Fibroblast of skin of right biceps (primary cell): ENCODE results near the gene C6orf136.
"Not testable (repeated sequence)": the region's sequence is repeated elsewhere in the genome, so short reads cannot be mapped to it uniquely, and the experiment has no call there.

Source experiments
- DNase-seq: peaks from one replicate; pipeline ENCODE4 v3.0.0-alpha.2; 2013

Gene C6orf136

DNA sequence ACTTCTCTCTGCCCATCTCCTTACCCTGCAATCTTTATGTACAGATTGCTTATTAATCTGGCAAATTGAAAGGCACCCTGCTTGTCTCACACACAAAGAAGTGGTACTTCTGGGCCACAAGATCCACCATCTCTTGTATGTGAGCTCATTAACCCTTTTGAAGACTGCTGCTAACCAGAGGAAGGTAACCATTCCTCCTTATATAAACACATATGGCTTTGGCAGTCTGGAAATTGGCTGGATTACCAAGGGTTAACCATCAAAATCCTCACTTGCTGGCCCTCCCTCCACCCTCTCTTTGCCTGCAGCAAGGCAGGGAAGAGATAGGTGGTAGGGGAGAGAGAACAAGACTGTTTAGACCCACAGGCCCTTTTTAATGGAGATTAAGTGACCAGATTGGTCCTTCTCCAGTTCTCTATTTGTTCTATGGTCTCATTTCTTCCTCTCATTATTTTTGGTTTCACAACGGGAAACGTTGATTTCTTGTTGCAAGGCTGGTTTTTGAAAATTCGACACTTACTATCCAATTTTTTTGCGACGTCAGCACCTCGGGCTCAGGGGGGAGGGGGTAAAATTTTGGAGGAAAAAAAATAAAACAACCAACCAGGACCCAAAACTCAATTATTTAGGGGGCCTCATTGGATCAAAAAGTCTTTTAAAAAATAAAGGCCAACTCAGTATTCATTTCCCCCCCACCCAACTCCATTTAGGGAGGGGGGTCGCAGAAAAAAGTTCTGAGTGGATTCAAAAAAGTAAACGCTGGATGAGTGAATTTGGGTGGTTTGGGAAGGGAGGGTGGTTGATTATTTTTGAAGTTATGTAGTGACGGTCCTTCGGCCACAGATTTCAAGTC is 30.7 kb upstream of the C6orf136 start:
- DNase-seq: peak; percentile 26

DNA sequence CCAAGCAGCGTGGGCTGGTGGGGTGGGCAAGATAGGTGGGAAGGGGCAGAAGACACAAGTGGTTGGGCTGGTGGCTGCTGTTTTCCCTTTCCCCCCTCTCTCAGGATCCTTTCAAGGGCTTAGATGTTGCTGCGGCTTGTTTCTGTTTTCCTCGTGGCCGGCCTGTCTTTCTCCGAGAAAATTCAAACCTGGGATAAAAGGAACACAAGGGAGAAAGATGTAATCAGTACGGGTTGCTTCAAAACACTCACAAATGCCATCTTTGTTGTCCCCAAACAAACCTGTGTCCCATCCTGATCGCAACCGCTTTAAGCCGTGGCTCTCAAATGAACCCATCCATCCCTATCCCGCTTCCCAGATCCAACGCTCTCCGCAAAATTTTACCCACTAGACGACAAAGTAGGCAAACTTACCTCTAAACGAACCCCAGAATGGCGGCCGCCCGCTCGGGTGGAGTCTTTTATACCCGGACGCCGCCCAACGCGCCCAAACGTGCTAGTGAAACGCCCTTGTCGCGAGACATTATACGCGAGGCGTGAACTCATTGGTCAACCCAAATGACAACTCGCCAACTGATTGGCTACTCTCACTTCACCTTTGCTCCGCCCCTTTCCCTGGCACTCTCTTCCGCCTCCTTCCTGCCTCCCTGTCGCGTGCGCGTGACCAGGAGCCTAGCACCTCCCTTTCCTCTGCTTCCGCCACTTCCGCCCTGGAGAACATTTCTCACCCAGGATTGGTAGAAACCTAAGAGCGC is 29.9 kb upstream of the C6orf136 start, which contains the start of gene PPP1R10:
Gene PPP1R10, minus strand, starts transcription at position 433 of the 754 bp plus-strand sequence. CDS start 7,299 bp downstream, outside the sequence.
- DNase-seq: peak; percentile 100

DNA sequence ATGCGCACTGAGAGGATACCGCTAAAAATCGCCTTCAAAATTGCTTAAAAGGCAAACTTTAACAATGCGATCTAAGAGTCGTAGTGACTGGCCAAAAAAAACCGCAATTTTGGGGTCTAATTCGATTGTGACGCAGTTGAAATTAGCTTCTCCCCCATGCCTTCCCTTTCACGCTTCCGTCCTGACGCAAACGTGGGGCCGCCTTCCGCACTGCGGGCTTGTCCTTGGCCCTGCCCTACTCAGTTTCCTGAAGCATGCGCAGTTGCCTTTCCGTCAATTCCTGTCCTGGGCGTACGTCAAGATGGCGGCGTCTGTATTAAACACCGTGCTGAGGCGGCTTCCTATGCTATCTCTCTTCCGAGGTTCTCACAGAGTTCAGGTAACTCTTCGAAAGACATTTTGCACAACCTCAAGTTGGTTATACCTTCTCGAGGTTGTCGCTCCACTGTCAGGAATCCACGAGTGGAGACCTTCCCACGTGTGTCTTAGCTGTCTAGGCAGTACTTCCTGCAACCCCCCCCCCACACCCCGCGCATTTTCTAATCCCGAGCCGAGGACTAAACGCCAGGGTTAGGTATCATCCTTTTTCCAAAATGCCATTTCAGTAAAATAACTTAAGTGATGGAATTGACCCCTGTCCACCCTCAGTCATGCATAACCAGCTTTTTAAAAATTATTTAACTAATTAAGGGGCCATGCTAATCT is 29.2 kb upstream of the C6orf136 start, which contains the start of gene MRPS18B:
Gene MRPS18B, plus strand, starts transcription at position 276 of the 705 bp plus-strand sequence. Its CDS starts 26 bp downstream, at position 302.
- peak; percentile 98 for DNase-seq

DNA sequence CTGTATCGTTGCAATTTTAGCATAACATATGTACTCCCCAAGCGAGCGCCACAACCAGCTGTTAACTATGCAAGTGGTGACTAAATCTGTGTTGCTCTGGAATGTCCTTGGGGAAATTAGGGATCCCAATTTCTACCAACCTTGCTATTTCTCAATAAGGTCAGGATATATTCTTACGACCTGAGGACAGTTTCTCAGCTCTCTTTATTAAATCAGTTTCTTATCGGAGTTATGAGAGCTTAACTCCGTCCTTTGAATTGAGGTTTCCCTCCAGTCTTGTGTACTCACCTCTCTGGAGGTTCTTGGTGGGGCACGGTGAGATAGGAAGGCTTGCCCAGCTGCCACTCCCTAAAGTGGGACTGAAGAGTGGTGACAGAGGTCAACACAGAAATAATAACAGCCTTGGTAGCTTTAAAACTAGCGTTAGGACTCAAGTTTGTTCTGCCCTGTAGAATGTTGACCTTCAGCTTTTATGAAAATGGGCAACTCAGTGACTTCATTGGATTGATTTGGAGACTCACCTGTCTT is 28.6 kb upstream of the C6orf136 start:
- DNase-seq: peak; percentile 31

DNA sequence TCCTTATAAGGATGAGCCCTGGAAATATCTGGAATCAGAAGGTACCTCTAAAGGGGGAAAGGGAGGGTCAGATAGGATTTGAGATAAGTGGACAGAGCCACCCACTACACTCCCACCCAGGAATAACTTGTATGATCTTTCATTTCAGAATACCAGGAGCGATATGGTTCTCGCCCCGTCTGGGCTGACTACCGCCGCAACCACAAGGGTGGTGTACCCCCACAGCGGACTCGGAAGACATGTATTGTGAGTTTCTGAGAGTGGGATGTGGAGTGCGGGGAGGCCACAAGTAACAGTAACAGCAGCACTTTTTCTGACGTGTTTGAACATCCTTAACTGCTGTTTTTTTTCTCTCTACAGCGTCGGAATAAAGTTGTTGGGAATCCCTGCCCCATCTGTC is 27.4 kb upstream of the C6orf136 start:
- DNase-seq: no peak

DNA sequence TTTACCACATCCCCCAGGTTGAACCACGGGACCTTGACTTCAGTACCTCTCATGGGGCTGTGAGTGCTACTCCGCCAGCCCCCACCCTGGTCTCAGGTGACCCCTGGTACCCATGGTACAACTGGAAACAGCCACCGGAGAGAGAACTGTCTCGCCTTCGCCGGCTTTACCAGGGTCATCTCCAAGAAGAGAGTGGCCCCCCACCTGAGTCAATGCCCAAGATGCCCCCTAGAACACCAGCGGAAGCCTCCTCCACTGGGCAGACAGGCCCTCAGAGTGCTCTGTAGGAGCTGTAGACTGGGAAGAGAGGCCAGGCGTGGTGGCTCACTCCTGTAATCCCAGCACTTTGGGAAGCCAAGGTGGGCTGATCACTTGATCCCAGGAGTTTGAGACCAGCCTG is 21.4 kb upstream of the C6orf136 start:
- DNase-seq: no peak

DNA sequence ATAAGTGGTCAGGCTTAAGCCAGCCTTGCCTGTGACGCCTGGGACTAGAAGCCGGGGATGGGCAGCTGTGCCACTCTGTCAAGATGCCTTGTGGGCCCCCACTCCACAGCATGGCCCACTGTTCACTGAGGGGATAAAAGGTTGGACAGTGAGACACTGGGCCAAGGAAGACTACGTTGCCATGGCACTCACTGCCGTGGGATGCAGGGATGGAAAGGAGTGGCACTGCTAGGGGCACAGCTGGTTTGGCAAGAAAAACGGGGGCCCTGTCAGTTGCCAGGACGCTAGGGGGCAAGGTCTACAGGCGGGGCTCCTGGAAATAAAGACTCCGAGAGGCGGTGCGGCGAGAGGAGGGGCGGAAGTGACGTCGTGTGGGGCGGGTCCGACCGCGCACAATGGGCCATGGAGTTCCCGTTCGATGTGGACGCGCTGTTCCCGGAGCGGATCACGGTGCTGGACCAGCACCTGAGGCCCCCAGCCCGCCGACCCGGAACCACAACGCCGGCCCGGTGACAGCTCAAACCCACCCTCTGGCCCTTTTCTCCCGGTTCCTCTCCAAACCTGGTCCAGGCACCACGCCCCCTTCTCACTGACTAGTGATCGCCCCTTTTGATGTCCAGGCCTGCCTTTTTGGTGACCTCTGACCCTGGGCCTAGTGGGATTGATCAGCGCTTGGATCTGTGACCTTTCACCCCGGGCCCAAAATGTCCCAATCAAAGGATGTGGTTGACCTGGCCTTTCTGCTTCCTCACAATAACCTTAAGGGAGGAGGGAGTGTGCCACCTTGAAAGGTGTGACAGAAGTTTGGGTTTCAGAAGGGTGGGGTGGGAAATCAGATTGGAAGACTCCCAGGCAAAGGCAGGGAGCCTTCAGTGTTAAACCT is 20.2 kb upstream of the C6orf136 start, which contains the start of gene ATAT1:
Gene ATAT1, plus strand, starts transcription at position 391 of the 883 bp plus-strand sequence.
- DNase-seq: peak; percentile 79

DNA sequence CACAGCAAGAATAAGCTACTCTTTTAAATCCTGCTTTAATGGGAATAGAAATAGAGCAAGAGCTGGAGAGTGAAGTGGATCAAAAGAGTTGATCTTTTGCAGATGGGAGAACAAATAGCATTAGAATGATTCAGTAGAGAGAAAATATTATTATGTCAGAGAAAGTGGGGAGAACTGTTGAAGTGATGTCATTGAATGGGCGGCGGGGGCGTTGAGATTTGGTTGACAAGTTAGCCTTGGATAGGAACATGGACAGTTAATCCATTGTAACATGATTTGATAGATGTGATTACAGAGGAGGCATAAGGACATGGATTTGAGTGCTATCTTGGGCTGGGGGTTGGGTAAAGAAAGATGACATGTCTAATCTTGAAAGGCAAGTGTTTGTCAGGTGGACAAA is 11.1 kb upstream of the C6orf136 start:
- DNase-seq: no peak

DNA sequence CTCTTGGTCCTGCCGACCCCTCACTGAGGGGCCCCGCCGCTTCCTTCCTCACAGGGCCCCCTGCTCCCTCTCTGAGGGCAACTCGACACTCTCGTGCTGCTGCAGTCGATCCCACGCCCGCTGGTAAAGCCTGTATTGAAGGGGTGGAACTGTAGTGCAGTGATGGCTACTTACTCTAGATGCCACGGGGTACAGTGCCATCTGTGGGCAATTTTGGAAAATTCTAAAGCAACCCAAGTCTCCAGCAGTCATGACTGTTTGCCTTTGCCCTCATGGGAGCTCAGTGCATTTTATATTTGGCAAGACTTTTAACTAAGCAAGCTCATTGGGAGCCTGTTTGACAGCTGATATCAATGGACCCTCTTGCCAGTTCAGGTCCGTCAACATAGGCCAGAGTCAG is 6.5 kb upstream of the C6orf136 start:
- no peak for DNase-seq

DNA sequence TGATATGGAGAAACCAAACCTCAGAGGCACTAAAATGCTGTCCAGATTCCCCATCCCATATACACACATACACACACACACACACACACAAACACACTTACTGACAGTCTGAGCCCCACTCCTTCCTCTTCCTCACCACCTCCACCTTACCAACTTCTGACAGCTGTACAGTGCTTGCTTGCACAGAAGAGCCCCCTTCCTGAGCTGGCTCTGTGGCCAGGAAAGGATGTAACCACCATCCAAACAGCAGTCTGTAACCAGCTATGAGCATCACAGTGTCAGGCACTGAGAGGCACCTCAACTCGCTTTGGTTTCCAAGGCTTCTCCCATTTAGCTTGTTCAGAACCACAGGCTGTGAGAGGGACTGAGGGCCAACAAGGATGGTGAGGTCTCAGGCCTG is 5.9 kb upstream of the C6orf136 start:
- DNase-seq: no peak

DNA sequence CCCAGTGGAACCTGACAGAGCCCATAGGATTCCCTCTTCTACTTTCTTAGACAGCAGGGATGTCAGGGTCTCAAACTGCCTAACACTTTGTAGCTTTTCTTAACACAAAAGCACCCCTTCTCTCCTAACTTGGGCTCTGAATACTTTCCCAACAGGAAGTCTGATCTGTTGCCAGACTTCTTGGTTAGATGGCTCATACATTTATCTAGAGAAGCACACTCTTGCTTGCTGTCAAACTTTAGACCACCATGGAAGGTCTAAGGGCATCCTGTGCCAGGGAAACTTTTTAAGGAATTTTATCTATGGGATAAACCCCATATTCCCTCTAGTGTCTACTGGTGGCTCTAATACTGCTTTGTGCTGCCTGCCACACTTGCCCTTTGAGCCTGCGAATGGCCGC is 3.3 kb upstream of the C6orf136 start:
- no peak for DNase-seq

DNA sequence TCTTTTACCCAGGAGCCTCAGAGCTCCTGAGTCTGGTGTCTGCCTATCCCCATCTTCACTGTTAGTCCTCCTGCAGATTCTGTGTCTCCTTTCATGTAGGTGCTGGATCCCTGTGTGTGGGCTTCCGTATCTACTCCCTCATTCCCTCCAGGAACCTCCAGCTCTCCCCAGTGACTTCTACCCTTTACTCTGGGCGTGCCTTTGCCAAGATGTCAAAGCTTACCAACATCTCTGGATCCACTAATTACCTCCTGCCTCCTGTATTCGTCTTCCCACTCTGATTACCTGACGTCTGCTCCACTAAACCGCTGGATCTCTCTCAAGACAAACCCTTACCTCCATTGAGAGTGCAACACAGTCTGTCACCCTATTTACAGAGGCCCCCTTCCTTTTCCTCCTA is 2.2 kb upstream of the C6orf136 start:
- no peak for DNase-seq

DNA sequence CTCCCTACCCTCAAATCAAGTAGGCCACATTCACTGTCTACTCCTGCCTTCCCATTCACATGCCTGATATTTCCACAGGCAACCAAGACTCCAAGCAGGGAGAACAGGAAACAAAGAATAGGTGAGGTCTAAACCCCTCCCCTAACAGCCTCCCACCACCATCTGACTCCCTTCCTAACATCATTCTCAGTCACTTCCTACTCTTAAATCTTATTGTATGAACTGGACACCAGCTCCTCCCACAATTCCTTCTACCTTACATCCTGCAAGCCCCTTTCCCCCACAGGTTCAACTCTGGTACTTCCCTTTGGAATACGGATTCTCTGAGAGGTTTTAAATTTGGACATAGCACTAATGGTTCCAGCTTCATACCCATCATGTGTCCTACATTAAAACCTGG is 944 bp upstream of the C6orf136 start:
- DNase-seq: no peak

DNA sequence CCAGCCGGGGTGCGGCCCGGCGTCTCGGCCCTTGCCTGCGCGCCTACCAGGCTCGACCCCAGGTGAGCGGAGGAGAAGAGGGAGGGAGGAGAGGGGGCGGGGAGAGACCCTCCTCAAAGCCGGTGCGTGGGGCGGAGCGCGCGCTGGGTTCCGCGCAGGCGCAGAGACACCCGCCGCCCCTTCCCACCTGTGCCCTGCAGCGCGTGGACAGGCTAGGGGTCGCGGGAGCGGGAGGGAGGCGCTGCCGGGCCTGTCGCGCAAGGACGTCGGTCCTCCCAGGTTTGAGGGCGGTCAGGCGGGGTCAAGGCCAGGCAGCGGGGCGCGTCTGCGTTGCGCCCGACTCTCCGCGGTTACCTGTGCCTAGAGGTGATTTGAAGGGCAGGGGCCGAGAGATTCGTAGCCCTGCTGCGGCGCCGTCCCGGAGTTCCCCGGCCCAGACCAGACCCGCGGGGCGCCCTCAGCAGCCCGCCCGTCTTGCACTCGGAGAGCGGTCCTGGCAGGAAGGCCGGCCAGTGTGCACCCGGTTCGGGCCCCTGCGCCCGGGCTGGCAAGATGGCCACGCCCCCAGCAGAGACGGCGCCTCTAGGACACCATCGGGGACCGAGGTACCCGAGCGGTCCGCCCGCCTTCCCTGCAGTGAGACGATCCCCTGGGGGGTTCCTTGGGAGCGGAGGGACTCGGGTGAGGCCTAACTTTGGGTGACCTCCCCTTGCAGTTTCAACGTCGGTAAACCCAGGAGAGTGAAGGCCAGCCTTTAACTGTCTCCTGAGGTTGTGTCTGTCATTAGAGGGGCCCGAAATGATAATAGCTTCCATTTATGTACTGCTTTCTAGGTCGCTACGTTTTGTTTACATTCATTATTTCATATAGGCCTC is 546 bp downstream of the C6orf136 start:
- DNase-seq: peak; percentile 59

DNA sequence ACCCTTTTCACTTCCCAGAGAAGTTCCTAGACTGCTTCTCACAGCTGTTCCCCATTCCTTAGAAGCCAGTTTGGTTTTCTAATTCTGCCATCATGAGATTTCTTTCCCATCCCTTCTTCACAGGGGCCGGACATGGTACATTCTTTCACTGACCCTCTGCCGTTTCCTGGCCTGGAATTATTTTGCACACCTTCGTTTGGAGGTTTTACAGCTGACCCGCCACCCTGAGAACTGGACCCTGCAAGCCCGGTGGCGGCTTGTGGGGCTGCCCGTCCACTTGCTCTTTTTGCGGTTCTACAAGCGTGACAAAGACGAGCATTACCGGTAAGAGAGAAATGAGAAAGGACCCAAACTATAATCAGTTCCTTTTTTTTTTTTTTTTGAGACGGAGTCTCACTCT is 4.2 kb downstream of the C6orf136 start:
- no peak for DNase-seq

DNA sequence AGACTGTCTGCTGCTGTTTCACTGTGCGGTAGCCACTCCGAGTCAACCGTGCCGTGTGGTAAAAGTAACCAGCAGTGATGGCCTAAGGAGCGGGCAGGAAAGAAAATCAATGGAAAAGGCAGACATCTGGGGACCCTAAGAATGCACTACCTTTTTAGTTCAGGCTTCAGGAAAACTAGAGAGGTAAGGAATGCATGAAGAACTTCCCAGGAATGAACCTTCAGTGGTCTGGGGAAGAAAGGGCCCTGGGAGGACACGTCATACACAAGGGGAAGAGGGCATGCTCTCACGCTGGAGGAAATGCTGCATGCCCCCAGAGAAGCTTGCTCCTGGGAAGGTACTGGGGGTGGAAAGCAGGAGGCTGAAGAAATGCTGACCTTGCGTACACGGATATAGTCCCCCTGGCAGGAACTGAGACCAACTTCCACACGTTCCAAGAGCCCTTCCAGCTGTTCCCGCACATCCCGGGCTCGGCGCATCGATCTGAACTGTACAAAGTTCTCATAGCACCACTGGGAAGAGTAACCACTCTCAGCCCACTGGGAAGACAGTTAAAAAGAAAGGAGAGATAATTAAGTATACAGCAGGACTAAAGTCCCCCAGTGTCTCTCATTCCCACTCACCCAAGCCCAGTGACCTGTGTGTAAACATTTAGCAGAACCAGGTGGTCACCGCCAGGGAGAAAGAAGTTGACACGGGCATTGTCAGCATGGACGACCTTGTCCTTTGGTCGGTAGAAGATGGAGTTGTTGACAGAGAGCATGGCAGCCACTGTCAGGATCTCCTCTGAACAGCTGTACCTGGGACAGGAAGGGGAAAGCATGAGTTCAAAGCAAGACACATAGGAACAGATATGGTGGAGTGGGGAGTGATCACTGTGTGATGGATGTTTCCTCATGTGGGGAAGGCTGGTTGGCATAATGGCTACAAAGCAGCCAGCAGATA is 8.1 kb downstream of the C6orf136 start:
- DNase-seq: no peak

DNA sequence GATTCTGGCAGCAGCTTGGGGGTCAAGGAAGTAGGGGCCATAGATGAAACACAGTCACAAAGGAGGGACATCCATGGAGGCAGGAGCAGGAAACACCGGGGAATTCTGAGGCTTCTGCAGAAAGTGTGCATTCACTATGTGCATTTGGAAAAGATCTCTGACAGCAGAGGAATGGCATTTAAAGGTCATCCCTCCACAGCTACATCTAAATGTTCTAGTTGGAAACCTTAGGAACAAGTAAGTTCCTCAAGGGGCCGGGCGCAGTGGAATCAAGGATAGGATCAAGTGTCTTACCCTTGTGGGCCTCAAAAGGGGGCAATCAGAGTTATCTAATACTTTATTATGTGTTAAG is 8.8 kb downstream of the C6orf136 start:
- DNase-seq: no peak

DNA sequence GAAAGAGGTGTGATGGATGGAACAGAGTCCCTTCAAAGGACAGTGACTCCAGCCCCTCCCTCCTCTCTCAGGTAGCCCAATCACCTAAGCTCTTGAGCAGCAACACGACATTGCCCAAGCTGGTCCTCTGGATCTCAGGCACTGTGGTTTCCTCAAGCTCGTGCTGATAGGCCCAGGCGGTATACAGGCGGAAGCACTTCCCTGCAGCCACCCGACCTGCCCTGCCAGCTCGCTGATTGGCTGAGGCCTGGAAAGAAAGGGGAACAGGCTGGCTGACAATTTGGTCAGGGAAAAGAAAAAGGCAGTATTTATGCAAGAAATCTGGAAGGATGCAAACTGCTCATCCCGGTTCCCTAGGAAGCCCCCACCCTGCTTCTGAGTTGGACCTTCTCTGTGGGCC is 9.6 kb downstream of the C6orf136 start:
- DNase-seq: no peak

DNA sequence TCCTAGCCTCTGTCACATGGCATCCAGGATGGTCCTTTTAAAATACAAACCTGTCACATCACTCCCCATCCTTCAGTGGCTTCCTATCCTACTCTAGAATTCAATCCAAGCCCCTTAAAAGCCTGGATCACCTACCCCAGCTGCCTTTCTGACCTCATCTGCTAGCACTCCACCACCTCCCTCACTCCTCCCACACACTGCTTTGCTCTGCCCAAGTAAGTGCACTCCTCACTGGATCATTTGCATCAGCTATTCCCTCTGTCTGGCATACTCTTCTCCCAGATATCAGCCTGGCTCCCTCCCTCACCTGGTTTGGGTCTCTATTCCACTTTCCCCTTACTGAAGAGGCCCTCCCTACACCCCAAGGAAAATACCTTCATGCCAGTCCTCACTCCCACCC is 10.5 kb downstream of the C6orf136 start:
- DNase-seq: no peak

DNA sequence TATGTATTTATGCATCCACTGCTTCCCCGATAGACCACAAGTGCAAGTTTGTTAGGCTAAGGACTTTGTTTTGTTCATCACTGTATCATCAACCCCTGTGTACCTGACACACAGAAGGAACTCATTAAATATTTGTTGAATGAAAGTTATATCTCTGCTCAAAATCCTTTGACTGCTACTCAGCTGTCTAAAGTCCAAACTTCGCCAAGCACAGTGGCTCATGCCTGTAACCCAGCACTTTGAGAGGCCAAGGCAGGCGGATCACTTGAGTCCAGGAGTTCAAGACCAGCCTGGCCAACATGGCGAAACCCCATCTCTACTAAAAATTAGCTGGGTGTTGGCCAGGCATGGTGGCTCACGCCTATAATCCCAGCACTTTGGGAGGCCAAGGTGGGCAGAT is 11.0 kb downstream of the C6orf136 start:
- not testable (repeated sequence) for DNase-seq
